HG03025 (cell line): ENCODE results near the gene TMED7.
"Not testable (repeated sequence)": the region's sequence is repeated elsewhere in the genome, so short reads cannot be mapped to it uniquely, and the experiment has no call there.

Experiments
- ATAC-seq: cut with Tn5 transposase; IDR thresholded peaks from one replicate; pipeline ENCODE4 v1.9.1; 2021; ENCODE audit warnings: mild to moderate bottlenecking, moderate library complexity; ENCODE audit not compliant: unreplicated experiment, low FRiP score

The TMED7 gene

GRCh38 chr5:115625579-115626444 lies at the start of gene TMED7:
Gene TMED7 (minus strand): TSS chr5:115626036. CDS start chr5:115625792, 244 bp downstream.
- ATAC-seq, result peak; percentile 90

DNA sequence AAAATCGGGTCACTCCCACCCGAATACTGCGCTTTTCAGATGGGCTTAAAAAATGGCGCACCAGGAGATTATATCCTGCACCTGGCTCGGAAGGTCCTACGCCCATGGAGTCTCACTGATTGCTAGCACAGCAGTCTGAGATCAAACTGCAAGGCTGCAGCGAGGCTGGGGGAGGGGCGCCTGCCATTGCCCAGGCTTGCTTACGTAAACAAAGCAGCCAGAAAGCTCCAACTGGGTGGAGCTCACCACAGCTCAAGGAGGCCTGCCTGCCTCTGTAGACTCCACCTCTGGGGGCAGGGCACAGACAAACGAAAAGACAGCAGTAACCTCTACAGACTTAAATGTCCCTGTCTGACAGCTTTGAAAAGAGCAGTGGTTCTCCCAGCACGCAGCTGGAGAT lies 48.9 kb upstream of the TMED7 start:
- not testable (repeated sequence) for ATAC-seq

GRCh38 chr5:115673596-115673995 lies 47.8 kb upstream of the TMED7 start:
- ATAC-seq, result no peak

- ATAC-seq, result no peak
Observed at GRCh38 chr5:115671939-115672338, 46.1 kb upstream of the TMED7 start.

DNA sequence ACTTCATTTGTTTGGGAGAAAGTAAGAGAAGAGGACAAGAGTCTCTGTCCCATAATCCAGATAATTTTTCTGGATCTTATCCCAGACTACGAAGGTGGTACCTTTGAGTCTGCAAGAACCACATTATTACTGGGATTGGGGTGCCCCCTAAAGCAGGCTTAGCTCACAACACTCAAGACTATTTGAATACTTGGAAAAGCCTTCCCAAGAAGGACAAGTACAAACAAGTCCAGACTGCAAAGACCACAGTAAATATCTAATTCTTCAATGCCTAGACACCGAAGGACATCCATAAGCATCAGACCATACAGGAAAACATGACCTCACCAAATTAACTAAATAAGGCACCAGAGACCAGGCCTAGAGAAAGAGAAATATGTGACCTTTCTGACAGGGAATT lies 40.2 kb upstream of the TMED7 start:
- no peak for ATAC-seq

DNA sequence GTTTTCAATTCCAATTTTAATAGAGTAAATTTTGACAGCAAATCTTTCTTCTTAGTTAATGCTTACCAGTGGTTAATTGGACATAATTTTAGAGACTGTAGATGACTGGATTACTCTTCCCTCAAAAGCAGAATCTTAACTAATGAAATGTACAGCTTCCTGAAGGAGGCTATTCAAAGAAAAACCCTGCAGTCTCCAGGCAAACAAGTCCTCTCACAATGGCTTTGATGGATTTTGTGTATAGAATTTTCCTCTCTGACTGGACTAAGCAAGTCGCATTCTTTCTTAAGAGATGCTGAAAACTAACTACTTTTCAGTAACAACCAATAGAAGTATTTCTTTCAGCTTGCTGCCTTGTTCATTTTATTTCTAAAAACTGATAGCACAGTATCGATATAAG lies 35.7 kb upstream of the TMED7 start:
- no peak for ATAC-seq

- ATAC-seq, result no peak
Observed at GRCh38 chr5:115661101-115661500, 35.3 kb upstream of the TMED7 start.

- ATAC-seq, result no peak
Observed at GRCh38 chr5:115657881-115658233, 32.0 kb upstream of the TMED7 start.

GRCh38 chr5:115657125-115657880 lies 31.5 kb upstream of the TMED7 start:
- ATAC-seq, result no peak

GRCh38 chr5:115656404-115656803 lies 30.6 kb upstream of the TMED7 start:
- ATAC-seq, result no peak

DNA sequence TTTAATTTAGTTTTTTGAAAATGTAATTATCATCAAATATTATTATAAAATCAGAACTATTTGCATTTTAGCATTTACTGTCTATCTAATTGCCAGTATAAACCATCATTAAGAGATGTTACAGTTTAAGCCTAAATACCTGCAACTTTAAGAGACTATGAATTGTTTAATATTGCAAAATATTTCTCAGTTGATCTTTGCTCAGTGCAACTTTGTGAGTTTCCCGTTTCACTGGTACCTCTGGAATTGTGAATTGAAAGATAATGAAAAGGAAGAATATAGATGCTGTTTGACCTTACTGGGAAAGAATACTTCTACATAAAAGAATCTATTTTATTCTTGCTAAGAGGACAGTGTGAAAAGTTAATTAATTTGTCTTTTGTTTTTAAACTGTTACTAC lies 30.2 kb upstream of the TMED7 start:
- ATAC-seq, result no peak

DNA sequence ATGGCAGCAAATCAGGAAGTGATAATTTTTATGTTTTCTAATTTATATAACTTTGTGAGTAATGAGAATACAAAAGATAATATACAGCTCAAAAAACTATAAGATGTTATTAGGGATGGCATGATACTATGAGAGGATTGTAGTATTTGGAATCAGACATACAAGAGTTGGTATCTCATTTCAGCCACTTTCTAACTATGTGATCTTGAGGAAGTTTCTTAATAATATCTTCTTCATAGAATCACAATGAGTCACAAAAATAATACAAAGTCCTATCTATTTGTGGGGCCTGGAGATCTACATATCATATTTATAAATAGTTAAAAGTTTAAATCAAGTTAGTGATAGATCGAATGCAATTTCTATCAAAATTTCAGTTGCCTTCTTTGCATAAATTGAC lies 23.7 kb upstream of the TMED7 start:
- ATAC-seq, result no peak

GRCh38 chr5:115648056-115648455 lies 22.2 kb upstream of the TMED7 start:
- no peak for ATAC-seq

- not testable (repeated sequence) for ATAC-seq
Observed at GRCh38 chr5:115645386-115645785, 19.6 kb upstream of the TMED7 start.

DNA sequence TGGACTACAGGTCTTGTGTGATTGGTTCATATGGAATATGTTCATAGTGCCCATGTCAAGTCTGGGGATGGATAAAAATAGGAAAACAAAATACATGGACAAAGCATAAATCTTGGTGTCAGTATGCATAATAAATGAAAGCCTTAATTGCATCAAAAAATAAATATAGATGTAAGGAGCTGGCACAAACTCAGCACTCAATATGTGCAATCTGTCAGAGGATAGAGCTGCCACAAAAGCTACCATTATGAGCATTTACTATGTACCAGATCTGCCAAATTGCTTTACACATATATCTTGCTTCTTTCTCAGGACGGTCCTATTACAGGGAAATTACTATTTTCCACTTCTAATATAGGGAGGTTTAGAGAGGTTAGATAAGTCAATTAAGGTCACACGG lies 18.2 kb upstream of the TMED7 start:
- ATAC-seq, result no peak

DNA sequence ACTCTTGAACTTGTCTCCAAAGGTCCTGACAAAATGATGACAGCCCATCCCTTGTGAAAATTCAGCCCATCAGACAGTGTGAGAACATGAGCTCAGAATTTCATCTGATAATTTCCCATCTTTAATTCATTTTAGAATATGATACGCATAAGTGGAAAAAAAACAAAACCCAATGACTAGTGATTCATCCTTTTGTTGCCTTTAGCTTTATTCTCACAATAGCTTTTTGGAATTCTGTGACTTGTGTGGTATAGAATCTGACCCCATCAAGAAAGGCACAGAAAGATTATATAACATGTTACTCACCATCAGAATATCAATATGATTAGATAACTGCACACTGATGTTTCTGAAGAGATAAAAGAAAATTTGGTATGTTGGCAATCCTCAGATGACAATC lies 16.1 kb upstream of the TMED7 start:
- no peak for ATAC-seq

DNA sequence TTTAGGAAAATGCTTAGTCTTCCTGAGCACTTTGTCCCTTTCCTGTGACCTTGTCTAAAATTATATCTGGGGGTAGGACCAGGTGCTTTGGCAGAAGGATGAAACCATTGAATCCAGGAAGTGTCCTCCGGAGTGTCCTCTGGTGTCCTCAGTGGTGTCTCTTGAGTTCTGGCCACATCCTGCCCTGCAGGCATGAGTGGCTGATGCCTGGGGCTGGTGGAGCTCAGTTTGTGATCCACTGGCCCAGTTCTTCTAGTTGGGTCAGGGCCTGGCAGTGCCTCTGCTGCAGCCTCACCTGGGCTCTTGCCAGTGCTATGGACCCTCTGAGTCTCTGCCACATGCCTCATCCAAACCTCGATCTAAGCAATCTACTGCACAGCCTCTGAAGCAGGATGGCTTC lies 14.4 kb upstream of the TMED7 start:
- no peak for ATAC-seq

GRCh38 chr5:115639377-115639776 lies 13.5 kb upstream of the TMED7 start:
- no peak for ATAC-seq

DNA sequence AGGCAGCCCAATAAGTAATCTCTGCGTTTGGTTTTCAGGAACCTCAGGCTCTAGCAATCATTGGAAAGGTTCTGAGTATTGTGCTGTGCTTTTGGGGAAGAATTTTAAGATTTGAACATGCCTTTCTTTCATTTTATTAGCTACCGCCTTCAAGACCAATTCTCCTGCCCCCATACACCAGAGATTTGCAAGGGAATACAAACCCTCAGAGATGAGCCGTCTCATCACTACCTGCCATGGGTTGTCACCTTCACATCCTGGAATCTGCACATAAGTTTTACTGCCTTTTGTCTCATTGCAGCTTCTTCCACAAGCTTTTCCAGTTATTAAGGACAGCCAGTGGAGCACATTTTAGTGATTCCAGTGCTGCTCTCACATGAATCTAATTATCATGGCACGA lies 11.7 kb upstream of the TMED7 start:
- no peak for ATAC-seq

DNA sequence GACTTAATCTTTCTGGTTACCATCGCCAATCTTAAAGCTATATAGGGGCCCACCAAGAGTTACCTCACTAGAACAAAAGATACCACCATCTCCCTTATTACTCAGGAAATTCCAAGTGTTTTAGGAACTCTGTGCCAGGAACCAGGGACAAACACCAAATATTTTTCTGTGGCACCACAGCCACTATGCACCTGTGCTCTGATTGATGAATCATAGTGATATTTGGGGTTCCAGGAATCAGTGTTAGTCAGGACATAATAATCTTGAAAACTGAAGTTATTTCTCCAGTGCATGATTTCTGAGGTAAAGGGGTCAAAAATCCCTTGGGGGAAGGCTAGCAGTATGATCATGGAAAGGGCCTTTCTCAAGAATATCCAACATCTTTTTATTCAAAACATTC lies 10.2 kb upstream of the TMED7 start:
- no peak for ATAC-seq

GRCh38 chr5:115634343-115635132 lies 8.7 kb upstream of the TMED7 start:
- peak; percentile 74 for ATAC-seq
